Measurements from ENCODE around the gene NHLRC1.

DNA sequence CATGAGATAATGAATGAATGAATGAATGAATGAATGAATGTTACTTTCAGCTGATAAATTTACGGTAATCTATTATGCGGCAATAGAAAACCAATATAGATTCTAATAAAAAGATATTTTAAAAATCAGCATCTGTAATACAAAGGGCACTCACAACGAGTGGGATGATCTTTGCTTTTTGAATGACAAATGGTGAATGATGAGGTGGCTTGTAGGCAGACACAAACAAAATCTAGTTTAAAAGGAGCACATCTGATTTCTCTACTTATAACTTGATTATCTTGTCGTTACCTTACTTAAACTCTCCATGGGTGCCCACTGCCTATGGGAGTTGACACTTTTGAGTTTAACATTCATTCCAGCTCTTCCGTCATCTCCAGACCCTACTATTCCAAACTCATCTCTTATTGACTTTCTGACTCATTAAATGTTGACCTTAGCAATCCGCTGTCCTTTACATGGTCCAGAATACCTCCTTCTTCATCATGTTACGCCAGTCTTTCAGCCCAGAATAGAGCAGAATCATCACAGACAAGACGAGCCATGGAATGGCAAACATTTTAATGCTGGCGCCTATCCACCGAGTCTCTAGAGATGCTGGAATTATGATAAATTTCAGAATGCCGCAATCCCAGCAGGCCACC is 41.3 kb downstream of the NHLRC1 start:
- TF ChIP-seq, protein P1, sequence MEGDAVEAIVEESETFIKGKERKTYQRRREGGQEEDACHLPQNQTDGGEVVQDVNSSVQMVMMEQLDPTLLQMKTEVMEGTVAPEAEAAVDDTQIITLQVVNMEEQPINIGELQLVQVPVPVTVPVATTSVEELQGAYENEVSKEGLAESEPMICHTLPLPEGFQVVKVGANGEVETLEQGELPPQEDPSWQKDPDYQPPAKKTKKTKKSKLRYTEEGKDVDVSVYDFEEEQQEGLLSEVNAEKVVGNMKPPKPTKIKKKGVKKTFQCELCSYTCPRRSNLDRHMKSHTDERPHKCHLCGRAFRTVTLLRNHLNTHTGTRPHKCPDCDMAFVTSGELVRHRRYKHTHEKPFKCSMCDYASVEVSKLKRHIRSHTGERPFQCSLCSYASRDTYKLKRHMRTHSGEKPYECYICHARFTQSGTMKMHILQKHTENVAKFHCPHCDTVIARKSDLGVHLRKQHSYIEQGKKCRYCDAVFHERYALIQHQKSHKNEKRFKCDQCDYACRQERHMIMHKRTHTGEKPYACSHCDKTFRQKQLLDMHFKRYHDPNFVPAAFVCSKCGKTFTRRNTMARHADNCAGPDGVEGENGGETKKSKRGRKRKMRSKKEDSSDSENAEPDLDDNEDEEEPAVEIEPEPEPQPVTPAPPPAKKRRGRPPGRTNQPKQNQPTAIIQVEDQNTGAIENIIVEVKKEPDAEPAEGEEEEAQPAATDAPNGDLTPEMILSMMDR (IDR thresholded peaks at IDR 0.05), result no peak
- TF ChIP-seq ZFX (IDR thresholded peaks at IDR 0.05; ENCODE audit: borderline replicate concordance), result no peak

Measured in 22Rv1 (cell line).